ENCODE data around the gene BLVRB. TPM values are rescaled to one million over a fixed set of nuclear protein-coding genes. Genes with fewer than 3 reads are reported as not detected.
"Not testable (repeated sequence)": the region's sequence is repeated elsewhere in the genome, so short reads cannot be mapped to it uniquely, and the experiment has no call there.

The BLVRB gene
- total RNA-seq, 1 donor from 2014 or later, result 70.8 TPM

- no peak for DNase-seq (ENCODE audit: extremely low read depth, low read depth, low spot score)
Observed at GRCh38 chr19:40410030-40410389, 55.5 kb downstream of the BLVRB start.

- DNase-seq (ENCODE audit: extremely low read depth, low read depth, low spot score), result not testable (repeated sequence)
Observed at GRCh38 chr19:40408598-40408925, 57.0 kb downstream of the BLVRB start.

- DNase-seq (ENCODE audit: extremely low read depth, low read depth, low spot score), result no peak
Observed at GRCh38 chr19:40407714-40408597, 57.6 kb downstream of the BLVRB start.

GRCh38 chr19:40403262-40403984, 62.1 kb downstream of the BLVRB start:
- no peak for DNase-seq (ENCODE audit: extremely low read depth, low read depth, low spot score)

GRCh38 chr19:40400559-40400958, 65.0 kb downstream of the BLVRB start:
- no peak for DNase-seq (ENCODE audit: extremely low read depth, low read depth, low spot score)

- no peak for DNase-seq (ENCODE audit: extremely low read depth, low read depth, low spot score)
Observed at GRCh38 chr19:40398417-40399131, 67.0 kb downstream of the BLVRB start.

Other genes with a start within 250 kb of the BLVRB start
- not detected in 2 replicates for gene TTC9B, start 247.4 kb downstream of the BLVRB start, total RNA-seq
- gene CCNP, start 239.1 kb downstream of the BLVRB start, total RNA-seq, result not detected in 2 replicates
- 33.8 and 38.6 TPM in 2 replicates for gene AKT2, start 180.4 kb downstream of the BLVRB start, total RNA-seq
- gene C19orf47, start 117.3 kb downstream of the BLVRB start, total RNA-seq, result 6.9 and 13.1 TPM in 2 replicates
- 505 and 567 TPM in 2 replicates for gene PLD3, start 117.0 kb downstream of the BLVRB start, total RNA-seq
- gene HIPK4, start 75.6 kb downstream of the BLVRB start, total RNA-seq, result 0.05 TPM in 1 of 2 replicates, not detected in the other
- gene PRX, start 52.4 kb downstream of the BLVRB start, total RNA-seq, result 1.3 and 2.4 TPM in 2 replicates
- 13.2 and 17.3 TPM in 2 replicates for gene SERTAD1, start 39.8 kb downstream of the BLVRB start, total RNA-seq
- gene SERTAD3, start 21.4 kb downstream of the BLVRB start, total RNA-seq, result 15.8 and 18.8 TPM in 2 replicates
- 1.4 TPM in 1 of 2 replicates, not detected in the other for gene SPTBN4, start 1.3 kb upstream of the BLVRB start, total RNA-seq
- 91.0 and 91.4 TPM in 2 replicates for gene SHKBP1, start 111.1 kb upstream of the BLVRB start, total RNA-seq
- gene LTBP4, start 135.6 kb upstream of the BLVRB start, total RNA-seq, result 29.2 and 35.0 TPM in 2 replicates
- gene NUMBL, start 224.9 kb upstream of the BLVRB start, total RNA-seq, result 31.5 and 48.4 TPM in 2 replicates

All from glomerular endothelial cell (primary cell).